LNCaP clone FGC (cell line): ENCODE results near the gene HOXD13.

Experiments used
- DNase-seq: peaks from one replicate; pipeline ENCODE4 v3.0.0-alpha.2; 2011; ENCODE audit warnings: low read depth
- H3K4me3 ChIP-seq: 2 replicates; pipeline ENCODE4 v1.5.1; 2011; ENCODE audit warnings: mild to moderate bottlenecking, low read depth, low read length, control low read depth
- CTCF ChIP-seq: IDR thresholded peaks from 2 replicates; pipeline ENCODE4 v1.5.1; 2012; ENCODE audit warnings: mild to moderate bottlenecking; ENCODE audit not compliant: control insufficient read depth, insufficient read depth; ENCODE audit errors: extremely low read depth

HOXD13 gene

GRCh38 chr2:176109946-176110345, 17.4 kb downstream of the HOXD13 start:
- TF ChIP-seq CTCF: no peak
- no peak for DNase-seq
- H3K4me3 ChIP-seq: no peak overlapping the region

DNA sequence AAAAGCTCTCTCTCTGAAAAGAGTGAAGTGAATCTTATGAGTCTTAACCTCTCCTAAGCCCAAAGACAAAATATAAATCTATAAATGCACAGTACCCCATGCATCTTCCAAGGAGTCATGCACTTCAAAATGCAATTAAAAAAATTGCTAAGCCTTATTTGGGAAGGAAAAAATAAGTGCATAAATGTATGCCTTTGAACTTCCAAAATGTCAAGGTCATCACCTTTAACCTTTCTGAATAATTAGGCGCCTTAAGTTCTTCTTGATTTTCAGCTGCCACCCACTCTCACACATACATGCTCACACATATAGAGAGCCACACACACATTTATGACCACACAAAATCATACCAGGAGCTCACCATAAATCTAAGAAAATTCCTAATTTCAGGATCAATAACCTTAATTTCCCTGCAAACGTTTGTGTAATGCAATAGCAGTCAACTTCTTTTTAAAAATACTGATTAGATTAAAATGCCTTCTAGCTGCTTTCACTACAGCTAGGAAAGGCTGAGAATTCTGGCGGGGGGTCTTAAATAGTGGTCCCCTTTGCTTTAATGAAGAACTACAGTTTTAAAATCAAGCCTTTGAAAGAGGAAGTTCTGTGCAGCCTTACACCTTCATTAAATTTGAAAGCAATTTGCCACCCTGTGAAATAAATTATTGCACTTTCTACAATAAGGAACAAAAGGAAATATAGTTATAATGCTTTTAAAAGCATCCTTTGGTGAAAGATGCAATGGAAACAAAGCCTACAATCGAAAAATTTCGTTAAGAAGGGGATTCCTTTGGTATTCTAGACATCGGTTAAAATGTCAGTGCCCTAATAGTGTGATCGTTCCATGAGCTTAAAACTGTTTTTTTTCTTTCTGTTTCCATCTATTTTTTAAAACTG, 18.1 kb downstream of the HOXD13 start:
- TF ChIP-seq CTCF: no peak
- no peak overlapping the region for H3K4me3 ChIP-seq
- DNase-seq: no peak

GRCh38 chr2:176111309-176111663, 18.8 kb downstream of the HOXD13 start:
- H3K4me3 ChIP-seq: no peak overlapping the region
- peak; percentile 79 for TF ChIP-seq CTCF
- no peak for DNase-seq

GRCh38 chr2:176111846-176112374, 19.4 kb downstream of the HOXD13 start:
- no peak for DNase-seq
- no peak for TF ChIP-seq CTCF
- no peak overlapping the region for H3K4me3 ChIP-seq

DNA sequence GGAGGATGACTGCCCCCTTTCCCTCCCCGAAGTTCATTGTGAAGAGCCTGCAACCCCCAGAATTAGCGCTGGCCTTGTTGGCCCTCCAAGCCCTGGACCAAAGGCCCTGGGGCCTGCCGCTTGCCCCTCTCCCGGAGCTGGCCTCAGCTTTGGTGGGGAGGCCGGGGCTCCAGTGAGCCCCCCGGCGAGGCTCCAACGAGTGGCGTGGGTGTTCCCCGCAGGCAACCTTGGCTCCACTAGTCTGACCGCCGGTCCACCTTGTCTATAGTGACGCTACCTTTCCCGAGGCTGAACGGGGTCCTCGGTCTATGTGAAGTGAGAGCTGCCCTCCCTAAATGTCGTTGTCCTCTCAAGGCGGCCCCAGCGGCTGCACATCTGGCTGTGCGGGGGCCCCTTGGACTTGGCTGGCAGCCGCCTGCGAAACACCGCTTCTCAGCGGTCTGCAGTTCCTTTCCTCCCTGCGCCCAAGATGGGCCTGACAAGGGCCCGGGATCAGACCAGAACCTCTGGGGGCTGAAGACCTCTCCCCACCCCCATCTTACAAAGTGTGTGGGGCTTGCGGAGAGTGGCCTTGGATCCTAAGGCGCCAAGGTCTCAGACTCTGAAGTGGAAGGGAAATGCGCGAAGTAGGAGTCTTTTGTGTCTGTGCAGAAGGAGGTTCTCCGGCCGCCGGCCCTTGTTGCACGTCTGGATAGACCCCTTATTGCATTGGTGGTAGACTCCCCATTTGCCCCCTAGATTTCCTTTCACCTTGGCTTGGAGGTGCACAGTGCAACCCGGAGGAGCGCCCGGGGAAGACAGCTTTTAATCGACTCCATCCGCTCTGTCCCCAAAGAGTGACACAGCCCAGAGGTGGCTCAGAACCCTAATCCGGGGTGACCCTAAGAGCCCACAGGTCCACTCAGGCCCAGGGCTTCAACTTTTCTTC, 20.1 kb downstream of the HOXD13 start:
- TF ChIP-seq CTCF: no peak
- no peak overlapping the region for H3K4me3 ChIP-seq
- no peak for DNase-seq

DNA sequence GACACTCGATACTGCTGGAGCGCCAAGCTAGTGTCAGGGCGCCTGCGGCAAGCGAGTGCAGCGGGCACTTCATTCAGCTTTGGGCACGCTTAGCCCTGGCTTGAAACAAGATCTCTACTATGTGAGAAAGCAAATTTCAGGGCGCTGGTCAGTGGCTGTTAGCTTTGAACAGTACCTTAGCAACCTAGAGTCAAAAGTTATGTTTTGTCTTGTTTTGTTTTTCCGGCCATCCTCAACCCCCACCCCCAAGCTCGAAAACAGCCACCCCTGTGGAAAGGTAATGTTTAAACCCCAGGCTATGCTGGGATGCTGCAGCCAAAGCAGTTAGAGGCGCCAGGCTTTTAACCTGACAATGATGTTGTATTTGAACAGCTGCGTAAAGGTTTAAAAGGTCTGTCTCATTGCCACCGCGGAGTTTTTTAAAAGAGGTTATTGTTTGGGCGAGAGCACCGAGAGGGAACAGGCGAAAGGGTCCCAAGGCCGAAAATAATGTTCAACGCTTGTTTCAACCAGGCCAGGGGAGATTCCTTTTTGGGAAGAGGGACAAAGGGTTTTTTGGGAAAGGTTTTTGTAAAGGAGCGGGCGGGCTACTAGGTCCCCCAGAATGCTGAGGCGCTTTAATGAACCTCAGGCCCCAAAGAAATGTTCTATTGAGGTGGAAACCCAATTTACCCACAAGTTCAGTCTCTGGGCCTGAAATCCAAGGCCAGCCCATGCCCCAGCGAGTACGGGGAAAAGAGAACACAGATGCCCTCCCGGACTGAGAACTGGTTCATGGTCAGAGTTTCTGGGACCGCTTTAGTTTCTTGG, 21.8 kb downstream of the HOXD13 start:
- H3K4me3 ChIP-seq: no peak overlapping the region
- no peak for DNase-seq
- no peak for TF ChIP-seq CTCF
